Measurements from ENCODE around the gene APP. TPM values are rescaled to one million over a fixed set of nuclear protein-coding genes. Genes with fewer than 3 reads are reported as not detected.

APP gene
- total RNA-seq, 4 donors from 2014 or later: 197 to 380 (median 296) TPM

GRCh38 chr21:25939396-25939761 lies 231.2 kb downstream of the APP start:
- no peak for ATAC-seq (ENCODE audit: low FRiP score)
- TF ChIP-seq CTCF (IDR thresholded peaks at IDR 0.05): no peak

GRCh38 chr21:25938658-25939395 lies 231.7 kb downstream of the APP start:
- DNase-seq (ENCODE audit: low spot score) (no peak), ATAC-seq (ENCODE audit: low FRiP score) (no peak)
- no peak for TF ChIP-seq CTCF (IDR thresholded peaks at IDR 0.05)

More at GRCh38 chr21:25939396-25939761, 231.2 kb downstream of the APP start:
- no peak for DNase-seq (ENCODE audit: low spot score)

- no peak for TF ChIP-seq CTCF (IDR thresholded peaks at IDR 0.05)
- no peak for ATAC-seq (ENCODE audit: low FRiP score)
- DNase-seq (ENCODE audit: low spot score): no peak
Observed at GRCh38 chr21:25936776-25937175, 233.8 kb downstream of the APP start.

GRCh38 chr21:25934771-25935224 lies 235.8 kb downstream of the APP start:
- no peak for TF ChIP-seq CTCF (IDR thresholded peaks at IDR 0.05)
- DNase-seq (ENCODE audit: low spot score) (no peak), ATAC-seq (ENCODE audit: low FRiP score) (peak; percentile 32)

GRCh38 chr21:25934130-25934529 lies 236.4 kb downstream of the APP start:
- no peak for ATAC-seq (ENCODE audit: low FRiP score)
- no peak for DNase-seq (ENCODE audit: low spot score)
- TF ChIP-seq CTCF (IDR thresholded peaks at IDR 0.05): no peak

GRCh38 chr21:25931765-25932164 lies 238.8 kb downstream of the APP start:
- no peak for ATAC-seq (ENCODE audit: low FRiP score)
- DNase-seq (ENCODE audit: low spot score): no peak
- no peak for TF ChIP-seq CTCF (IDR thresholded peaks at IDR 0.05)

- ATAC-seq (ENCODE audit: low FRiP score): no peak
Observed at GRCh38 chr21:25929856-25930520, 240.6 kb downstream of the APP start.

More at GRCh38 chr21:25929856-25930520, 240.6 kb downstream of the APP start:
- TF ChIP-seq CTCF (IDR thresholded peaks at IDR 0.05): no peak
- DNase-seq (ENCODE audit: low spot score): no peak

Data from omental fat pad (tissue), 4 donors.